GM21381 (cell line): ENCODE measurements around the gene SH3GL2.

Source experiments
- ATAC-seq: cut with Tn5 transposase; IDR thresholded peaks from one replicate; pipeline ENCODE4 v1.9.1; 2021; ENCODE audit warnings: mild to moderate bottlenecking, moderate library complexity; ENCODE audit not compliant: unreplicated experiment

Gene SH3GL2

GRCh38 chr9:17802249-17802857 is 223.5 kb downstream of the SH3GL2 start:
- ATAC-seq = no peak

- ATAC-seq = no peak
Observed at GRCh38 chr9:17807613-17808282, 228.9 kb downstream of the SH3GL2 start.

DNA sequence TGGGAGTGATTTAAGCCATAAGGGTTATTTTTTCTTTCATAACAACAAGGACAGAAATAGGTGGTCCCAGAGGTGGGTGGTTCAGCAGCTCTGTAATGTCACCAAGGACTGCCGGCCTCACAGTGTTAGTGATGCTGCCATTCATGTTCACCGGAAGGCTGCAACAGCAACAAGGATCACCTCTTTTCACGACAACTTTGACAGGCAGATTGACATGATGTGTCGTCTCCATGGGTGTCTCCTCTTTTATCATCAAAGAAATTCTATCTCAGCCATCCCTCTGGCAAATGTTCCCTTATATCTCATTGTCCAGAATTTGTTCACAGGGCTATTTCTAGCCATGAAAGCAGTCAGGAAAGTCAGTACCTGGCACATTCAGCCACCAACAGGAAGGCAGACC is 231.5 kb downstream of the SH3GL2 start:
- ATAC-seq = no peak

GRCh38 chr9:17810728-17811571 is 232.1 kb downstream of the SH3GL2 start:
- peak; percentile 70 for ATAC-seq

DNA sequence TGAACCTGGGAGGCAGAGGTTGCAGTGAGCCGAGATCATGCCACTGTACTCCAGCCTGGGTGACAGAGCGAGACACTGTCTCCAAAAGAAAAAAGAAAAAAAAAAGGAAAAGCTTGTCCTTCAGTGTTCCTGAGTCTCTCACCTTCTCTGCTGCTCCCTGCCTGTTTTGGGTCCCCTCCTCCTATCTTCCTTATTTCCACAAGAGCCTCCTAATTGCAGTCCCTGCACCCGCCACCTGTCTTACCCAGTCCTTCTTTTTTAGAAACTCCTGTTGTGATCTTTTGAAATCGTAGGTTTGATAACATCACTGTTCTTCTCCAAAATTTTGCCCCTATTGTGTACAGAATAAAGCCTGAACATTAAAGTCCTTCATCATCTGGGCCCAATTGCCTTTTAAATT is 234.9 kb downstream of the SH3GL2 start:
- ATAC-seq = no peak

- ATAC-seq = no peak
Observed at GRCh38 chr9:17816431-17817027, 237.7 kb downstream of the SH3GL2 start.

GRCh38 chr9:17824191-17824590 is 245.3 kb downstream of the SH3GL2 start:
- no peak for ATAC-seq

- ATAC-seq = no peak
Observed at GRCh38 chr9:17824616-17825264, 245.9 kb downstream of the SH3GL2 start.

DNA sequence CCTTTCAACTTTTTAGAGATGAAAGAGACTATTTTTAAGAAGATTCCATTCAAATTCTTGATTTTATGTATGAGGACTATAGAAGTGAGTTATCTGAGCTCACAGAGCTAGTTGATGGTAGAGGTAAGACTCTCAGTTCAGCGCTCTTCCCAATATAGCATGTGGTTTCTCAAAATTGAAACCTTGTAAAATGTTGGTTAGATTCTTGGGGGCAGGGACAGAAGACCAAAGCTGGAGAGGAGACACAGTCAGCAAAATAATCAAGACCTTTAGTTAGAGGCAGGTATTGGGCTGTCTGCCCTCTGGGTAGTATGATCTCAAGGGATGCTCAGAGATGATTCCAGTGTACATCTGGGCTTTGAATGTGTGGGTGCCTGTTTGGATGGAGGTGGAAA is 246.4 kb downstream of the SH3GL2 start:
- ATAC-seq = no peak

DNA sequence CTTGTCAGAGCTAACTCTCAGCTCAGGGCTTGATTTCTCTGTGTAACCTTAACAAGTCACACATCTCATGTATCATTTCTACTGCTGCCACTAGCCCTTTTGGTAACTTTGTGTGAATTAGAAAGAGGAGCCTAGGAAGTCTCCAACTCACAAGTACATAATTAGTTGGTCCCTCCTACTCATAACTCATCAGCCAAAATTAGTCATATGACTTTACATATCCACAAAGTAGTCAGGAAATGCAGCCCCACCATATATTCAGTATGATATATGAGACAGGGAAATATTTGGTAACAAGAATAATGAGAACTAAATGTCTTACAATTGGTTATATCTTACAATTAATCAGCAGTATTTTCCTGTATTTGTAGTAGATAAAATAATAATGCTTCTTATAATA is 250.2 kb downstream of the SH3GL2 start:
- no peak for ATAC-seq

GRCh38 chr9:17829812-17830385 is 251.0 kb downstream of the SH3GL2 start:
- ATAC-seq = no peak

DNA sequence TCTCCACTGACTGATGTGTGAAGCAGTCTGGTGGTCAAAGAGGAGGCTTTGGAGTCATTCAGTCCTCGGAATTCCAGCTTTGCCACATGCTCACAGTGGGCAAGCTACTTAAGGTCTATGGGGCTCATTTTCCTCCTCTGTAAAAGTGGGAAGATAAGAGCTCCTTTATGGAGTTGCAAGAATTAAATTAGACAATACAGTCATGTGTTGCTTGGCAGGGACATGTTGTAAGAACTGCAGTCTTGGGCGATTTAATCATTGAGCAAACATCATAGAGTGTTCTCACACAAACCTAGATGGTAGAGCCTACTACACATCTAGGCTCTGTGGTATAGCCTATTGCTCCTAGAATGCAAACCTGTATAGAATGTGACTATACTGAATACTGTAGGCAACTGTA is 253.9 kb downstream of the SH3GL2 start:
- ATAC-seq = no peak

DNA sequence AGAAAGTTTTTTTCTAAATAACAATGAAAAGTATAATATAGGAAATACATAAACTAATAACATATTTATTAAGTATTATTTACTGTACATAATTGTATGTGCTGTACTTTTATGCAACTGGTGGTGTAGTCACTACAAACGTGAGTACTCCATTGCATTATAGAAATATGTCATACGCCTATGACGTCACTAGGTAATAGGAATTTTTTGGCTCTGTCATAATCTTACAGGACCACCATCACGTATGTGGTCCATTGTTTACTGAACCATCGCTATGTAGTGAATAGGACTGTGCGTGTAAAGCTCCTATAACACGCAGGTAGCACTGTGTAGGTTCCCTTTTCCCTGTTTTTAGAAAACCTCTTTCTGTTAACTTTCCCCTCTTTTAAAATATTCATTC is 255.0 kb downstream of the SH3GL2 start:
- ATAC-seq = no peak

DNA sequence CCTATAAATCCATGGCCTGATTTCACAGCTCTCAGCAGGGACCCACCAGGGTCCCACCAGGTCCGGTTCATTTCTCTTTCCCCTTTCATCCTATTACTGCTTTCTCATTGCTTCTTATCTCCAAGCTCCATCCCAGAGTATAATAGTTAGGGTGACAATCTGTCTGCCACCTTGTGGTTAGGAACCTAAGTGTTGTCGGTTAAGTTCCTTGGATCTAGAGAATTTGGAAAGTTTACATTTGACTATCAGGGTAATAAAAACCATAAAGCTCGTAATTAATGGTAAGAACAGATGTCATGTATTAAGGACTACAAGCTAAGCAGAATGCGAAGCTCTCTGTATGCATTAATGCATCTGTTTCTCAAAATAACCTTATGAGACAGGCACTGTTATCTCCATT is 259.1 kb downstream of the SH3GL2 start:
- ATAC-seq = no peak

DNA sequence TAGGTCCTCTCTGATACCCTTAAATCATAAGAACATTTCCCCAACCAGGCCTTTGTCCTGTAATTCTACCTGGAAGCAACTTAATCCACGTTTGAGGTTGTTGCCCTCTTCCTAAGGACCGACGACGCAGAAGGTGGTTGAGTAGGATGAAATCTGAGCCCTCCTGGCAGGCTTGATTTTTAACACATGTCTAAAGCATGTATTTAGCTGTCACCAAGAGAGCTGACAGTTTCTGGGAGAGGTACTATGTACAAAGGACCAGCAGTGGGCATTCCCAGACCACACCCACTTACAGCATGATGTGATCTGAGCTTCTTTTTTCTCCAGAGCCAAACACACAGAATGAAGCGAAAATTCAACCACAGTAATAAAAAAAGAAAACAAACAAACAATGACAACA is 260.9 kb downstream of the SH3GL2 start:
- ATAC-seq = no peak

DNA sequence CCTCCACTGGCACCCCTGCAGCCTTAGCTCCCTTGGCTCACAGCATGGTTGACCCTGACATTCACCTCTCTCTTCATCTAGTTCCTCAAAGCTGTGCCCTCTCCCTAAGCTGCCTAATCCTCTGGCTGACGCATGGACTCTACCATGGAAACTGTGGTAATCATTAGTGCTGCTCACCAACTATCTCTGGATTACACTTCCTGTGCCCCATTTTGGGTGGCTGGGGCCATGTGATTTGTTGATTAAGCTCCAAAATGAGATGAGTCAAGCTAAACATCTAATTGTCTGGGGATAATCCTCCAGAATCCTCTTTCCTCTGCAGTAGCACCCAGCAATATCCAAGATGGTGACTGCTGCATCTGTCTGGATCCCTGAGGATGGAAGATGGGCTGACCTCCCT is 264.4 kb downstream of the SH3GL2 start:
- no peak for ATAC-seq
